Erythroblast (primary cell): ENCODE measurements around the gene PLCH1.
"Not testable (repeated sequence)": the region's sequence is repeated elsewhere in the genome, so short reads cannot be mapped to it uniquely, and the experiment has no call there.

Experiments
- GATA1 ChIP-seq: IDR thresholded peaks from 2 replicates; pipeline ENCODE4 v1.6.1; 2011; ENCODE audit warnings: low read depth, mild to moderate bottlenecking, control low read depth, low read length, moderate library complexity
- POLR2A ChIP-seq: IDR thresholded peaks from 2 replicates; pipeline ENCODE4 v1.6.1; 2011; ENCODE audit warnings: mild to moderate bottlenecking, low read length

- not testable (repeated sequence) for TF ChIP-seq POLR2A, GATA1
Observed at GRCh38 chr3:155615141-155615540, 129.7 kb downstream of the PLCH1 start.
